Activated CD8-positive, alpha-beta memory T cell treated with anti-CD3 and anti-CD28 coated beads, Interleukin-2, amount 50 U/mL, for 1 hour (primary cell): Measurements from ENCODE around the gene SNAI1.
"Not testable (repeated sequence)": the region's sequence is repeated elsewhere in the genome, so short reads cannot be mapped to it uniquely, and the experiment has no call there.

Experiments
- DNase-seq: peaks from one replicate; pipeline ENCODE4 v3.0.0-alpha.2; 2020; ENCODE audit errors: extremely low read depth

SNAI1 gene

DNA sequence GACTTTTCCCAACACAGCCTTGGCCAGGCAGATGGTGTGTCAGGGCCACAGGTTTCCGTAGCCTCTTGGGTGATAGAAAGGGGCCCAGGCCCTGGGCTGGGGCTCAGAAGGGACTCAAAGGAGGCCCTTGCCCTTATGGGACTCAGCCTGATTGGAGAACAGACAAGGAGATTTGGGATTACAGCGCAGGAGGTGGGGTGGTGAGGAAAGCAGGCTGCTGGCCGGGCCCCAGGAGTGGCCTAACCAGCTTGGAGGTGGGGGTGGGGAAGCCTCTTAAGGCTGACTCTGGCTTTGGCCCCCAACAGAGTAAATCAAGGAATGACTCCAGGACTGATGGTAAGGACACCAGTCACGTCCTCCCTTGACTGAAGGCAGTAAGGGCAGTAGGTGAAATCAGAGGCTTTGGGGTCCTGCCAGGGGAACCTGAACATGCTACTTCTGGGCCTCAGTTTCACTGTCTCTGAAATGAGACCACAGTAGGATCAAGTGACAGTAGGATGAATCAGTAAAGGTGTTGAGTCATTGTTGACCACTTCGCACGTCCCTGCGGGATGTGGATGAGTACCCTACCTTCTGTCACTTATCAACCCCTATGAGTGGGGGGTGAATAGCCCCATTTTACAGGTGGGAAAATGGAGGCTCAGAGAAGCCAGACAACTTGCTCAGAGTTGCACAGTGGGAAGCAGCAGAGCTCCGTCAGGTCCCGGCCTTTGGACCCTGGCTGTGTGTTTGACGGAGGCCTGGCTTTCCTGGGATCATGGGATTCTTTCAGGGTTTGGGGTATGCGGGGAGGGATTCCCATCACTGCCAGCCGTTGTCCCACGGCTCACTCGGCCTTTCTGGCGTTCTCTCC lies 4.5 kb downstream of the SNAI1 start:
- DNase-seq = no peak

DNA sequence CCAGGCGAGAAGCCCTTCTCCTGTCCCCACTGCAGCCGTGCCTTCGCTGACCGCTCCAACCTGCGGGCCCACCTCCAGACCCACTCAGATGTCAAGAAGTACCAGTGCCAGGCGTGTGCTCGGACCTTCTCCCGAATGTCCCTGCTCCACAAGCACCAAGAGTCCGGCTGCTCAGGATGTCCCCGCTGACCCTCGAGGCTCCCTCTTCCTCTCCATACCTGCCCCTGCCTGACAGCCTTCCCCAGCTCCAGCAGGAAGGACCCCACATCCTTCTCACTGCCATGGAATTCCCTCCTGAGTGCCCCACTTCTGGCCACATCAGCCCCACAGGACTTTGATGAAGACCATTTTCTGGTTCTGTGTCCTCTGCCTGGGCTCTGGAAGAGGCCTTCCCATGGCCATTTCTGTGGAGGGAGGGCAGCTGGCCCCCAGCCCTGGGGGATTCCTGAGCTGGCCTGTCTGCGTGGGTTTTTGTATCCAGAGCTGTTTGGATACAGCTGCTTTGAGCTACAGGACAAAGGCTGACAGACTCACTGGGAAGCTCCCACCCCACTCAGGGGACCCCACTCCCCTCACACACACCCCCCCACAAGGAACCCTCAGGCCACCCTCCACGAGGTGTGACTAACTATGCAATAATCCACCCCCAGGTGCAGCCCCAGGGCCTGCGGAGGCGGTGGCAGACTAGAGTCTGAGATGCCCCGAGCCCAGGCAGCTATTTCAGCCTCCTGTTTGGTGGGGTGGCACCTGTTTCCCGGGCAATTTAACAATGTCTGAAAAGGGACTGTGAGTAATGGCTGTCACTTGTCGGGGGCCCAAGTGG lies 5.3 kb downstream of the SNAI1 start:
- DNase-seq = no peak

DNA sequence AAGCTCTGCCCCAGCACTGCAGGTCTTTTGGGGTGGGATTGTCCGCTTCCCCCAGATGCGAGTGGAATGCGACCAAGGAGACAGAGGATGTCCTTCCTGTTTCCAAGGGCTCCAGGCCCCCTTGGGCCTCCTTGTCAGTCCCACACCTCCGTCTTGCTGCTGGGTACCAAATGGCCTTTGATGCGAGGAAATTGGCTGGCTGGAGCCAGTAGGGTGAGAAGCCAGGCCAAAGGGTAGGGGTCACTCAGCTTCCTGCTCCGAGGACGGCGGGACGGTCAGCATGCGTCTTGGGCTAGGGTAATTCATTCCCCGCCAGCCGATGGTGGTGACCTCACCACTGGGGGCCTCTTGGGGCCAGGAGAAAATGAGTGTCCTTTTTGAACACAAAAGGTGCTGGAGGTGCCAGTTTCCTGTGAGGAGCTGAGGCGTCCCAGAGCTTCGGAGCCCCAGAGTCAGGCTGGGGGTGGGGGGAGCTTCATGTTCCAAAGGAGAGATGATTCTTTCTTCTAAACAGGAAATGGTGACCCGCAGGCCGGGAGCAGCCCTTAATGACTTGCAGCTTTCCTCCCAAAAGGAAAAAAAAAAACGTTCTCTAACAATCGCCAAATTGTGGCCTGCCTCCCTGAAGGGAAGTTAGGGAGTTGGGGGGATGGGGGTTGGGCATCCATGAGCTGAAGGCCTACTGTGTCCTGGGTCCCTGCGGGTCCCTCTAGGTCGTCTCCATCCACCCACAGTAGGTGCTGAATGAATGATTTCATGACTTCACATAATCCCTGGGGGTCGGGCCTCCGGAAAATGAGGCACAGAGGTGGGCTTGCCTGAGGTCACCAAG lies 6.7 kb downstream of the SNAI1 start:
- DNase-seq = no peak

DNA sequence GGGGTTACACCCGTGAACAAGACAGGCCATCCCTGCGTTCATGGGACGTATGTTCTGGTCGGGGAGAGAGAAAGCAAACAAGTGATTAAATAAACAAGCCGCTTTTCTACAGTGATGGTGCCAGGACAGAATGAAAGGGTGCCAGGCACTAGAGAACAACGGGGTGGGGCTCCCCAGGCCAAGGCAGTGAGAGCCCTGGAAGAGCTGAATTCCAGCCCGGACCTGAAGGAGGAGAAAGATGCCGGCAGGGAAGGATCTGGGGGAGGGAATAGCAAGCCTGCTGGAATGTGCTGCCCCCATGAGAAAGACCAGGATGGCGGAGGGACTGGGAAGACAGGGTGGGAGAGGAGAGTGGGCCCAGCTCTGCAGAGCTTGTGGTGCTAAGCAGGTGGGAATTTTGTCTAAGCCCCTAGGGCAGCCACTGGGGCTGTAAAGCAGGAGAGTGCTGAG lies 7.5 kb downstream of the SNAI1 start:
- DNase-seq = no peak

DNA sequence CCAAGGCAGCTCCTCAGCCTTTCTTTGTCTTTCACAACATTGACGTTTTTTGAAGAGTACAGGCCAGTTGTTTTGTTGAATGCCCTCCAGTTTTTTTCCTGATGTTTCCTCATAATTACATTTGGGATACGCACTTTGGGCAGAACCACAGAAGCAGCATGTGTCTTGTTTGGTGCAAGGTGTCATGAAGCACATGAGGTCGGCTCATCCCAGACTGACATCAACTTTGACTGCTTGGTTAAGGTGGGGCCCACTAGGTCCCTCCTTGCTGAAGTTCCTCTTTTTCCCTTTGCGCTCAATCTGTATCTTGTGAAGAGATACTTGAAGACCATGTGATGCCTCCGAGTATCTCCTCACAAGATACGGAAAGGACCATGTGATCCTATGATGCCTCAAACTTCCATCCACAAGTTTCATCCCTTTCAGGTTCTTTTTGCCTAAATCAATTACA lies 10.5 kb downstream of the SNAI1 start:
- no peak for DNase-seq

DNA sequence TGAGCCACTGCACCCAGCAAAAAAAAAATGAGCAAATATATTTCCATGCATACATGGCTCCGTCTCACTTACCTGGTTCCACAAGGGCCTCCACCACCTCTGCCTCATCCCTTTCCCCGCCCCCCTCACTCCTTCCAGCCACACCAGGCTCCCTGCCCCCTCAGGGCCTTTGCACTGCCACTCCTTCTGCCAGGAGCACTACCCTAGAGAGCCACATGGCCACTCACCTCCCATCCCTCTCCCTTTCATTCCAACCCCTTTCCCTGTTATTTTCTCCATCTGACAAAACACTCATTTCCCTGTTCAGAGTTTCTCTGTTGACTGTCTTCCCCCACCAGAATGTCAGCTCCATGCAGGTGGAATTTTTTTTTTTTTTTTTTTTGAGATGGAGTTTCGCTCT lies 12.8 kb downstream of the SNAI1 start:
- no peak for DNase-seq

DNA sequence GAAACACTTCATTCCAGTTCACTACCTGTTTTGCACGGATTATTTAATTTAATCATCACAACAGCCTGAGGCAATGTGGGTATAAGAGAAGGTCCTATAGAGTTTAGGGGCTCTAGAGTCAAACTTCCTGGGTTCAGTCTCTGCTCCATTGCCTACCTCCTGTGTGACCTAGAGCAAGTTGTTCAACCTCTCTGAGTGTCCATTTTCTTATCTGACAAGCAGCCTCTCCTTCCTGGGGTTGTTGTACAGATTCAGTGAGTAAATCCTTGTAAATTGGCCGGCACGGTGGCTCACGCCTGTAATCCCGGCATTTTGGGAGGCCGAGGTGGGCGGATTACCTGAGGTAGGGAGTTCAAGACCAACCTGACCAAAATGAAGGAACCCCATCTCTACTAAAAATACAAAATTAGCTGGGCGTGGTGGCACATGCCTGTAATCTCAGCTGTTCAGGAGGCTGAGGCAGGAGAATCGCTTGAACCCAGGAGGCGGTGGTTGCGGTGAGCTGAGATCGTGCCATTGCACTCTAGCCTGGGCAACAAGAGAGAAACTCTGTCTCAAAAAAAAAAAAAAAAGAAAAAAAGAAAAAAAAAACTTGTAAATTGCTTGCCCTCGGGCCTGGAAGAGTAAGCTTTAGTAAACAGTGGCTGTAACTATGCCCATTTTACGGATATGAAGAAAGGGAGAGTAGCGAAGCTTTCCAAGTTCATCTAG lies 15.9 kb downstream of the SNAI1 start:
- not testable (repeated sequence) for DNase-seq

DNA sequence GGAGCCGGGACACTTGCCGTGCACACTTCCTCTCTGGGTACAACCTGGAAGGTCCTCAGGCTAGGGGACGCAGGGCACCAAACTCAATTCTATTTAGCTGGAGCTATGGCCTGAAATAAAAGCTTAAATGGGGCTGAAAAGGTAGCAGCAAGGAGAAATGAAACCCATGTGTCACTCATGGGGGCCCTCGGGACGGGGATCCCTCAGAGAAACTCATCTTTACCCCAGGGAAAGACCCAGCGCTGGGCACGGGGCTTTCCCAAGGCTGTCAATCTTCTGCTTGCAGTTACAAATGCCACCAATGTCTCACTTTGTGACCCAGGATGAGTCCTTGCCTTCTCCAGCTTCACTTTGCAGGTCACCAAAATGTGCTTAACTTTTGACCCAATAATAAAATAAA lies 16.5 kb downstream of the SNAI1 start:
- DNase-seq = no peak

DNA sequence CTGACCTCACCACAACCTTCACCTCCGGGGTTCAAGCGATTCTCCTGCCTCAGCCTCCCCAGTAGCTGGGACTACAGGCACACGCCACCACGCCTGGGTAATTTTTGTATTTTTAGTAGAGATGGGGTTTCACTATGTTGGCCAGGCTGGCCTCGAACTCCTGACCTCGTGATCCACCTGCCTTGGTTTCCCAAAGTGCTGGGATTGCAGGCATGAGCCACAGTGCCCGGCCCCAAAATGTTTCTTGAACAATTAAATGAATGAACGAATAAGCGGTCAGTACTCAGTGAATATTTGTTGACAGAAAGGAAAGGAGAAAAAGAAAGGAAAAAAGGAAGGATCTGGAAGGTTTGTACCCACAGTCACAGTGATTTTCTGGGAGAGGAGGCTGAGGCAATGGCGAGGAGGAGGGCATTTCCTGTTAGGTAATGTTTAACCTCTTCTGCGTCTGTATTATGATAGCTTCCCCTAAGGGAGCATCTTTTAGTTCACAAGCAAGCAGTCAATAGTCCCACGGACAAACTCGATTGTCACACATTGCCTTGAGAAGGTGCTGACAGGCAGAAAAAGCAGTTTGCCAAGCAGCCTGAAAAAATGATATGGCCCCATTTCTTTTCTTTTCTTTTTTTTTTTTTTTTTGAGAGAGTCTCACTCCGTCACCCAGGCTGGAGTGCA lies 17.9 kb downstream of the SNAI1 start:
- DNase-seq = not testable (repeated sequence)

DNA sequence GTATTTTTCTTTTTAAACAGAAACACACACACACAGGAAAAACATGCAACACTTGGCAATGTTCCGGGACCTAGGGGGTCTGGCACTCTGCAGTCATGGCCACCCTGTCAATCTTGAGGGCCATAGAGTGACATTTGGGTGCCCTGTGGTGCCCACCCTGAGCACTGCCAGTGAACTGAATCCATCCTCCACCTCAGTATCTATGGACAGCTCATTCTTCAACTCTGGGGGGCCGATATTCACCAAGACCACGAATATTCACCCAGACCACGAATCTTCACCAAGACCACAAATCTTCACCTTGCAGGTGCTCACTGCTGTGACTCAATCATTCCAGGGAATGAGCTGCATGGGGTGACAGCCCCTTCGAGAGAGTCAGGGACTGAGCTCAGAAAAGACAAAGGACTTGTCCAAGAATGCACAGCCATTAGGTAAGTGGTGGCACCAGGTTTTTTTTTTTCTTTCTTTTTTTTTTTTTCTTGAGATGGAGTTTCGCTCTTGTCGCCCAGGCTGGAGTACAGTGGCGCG lies 19.1 kb downstream of the SNAI1 start:
- no peak for DNase-seq

DNA sequence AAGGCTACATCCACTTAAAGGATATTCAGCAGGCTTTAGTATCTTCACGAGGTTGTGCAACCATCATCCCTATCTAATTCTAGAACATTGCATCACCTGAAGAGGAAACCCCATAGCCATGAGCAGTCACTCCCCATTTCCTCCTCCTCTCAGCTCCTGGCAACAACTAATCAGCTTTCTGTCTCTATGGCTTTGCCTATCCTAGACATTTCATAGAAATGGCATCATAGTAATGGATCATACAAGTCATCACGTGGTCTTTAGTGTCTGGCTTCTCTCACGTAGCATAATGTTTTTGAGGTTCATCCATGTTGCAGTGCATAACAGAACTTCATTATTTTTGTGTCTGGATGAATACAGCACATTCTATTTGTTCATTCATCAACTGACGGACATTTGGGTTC lies 20.5 kb downstream of the SNAI1 start:
- DNase-seq = no peak

DNA sequence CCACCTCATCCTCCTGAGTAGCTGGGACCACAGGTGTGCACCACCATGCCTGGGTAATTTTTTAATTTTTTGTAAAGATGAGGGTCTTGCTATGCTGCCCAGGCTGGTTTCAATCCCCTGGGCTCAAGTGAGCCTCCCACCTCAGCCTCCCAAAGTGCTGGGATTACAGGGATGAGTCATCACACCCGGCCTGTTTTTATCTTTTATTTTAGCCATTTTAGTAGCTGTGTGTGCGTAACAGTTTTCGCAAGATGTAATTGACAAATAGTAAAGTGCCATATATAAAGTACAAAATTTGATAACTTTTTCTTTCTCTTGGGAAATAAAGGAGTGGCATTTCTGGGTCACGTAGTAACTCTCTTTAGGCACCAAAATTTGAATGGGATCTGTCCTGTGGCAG lies 21.4 kb downstream of the SNAI1 start:
- no peak for DNase-seq

DNA sequence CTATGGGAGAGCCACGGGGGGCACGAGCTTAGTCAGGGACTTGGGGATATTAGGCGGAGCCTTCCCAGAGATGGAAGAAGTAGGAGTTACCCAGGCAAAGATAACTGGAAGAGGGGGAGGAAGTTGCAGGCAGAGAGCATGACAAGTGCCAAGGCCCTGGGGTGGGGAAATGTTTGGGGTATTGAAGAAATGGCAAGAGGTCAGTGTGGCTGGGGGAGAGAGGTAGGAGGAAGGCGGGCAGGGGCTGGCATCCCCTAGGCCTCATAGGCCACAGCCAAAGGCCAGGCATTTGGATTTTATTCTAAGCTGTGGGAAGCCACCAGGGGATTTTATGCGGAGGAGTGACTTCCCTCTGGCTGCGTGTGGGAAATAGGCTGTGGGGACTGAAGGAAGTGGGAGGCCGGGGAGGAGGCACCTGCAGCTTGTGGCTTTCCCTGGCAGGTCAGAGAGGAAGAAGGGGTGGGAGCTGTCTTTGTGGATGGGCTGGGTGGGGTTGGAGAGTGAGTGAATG lies 22.7 kb downstream of the SNAI1 start:
- no peak for DNase-seq

DNA sequence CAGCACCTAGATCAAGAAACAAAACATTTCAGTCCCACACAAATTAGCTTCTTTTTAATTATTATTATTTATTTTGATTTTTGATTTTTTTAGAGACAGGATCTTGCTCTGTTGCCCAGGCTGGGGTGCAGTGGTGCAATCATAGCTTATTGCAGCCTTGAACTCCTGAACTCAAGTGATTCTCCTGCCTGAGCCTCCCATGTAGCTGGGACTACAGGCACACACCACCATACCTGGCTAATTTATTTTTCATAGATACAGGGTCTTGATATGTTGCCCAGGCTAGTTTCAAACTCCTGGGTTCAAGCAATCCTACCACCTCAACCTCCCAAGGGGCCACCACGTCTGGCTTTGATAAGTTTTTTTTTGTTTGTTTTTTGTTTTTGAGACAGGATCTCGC lies 24.6 kb downstream of the SNAI1 start:
- no peak for DNase-seq

DNA sequence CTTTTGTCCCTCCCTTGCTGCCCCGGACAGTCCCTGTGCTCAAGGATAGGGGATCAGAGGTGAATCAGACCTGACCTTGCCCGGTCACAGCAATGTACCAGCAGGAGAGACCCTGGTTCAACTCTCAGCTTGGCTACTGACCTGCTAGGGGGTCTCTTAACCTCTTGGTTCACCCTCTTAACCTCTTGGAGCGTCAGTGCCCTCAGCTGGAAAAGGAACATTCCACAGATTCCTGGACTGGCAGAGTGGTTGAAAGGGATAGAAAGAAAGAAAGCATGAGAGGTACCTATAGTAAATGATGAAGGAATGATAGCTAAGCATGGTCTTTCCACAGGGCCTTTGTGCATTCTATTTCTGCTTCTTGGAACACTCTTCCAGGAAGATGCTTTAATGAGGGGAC lies 25.2 kb downstream of the SNAI1 start:
- DNase-seq = no peak

DNA sequence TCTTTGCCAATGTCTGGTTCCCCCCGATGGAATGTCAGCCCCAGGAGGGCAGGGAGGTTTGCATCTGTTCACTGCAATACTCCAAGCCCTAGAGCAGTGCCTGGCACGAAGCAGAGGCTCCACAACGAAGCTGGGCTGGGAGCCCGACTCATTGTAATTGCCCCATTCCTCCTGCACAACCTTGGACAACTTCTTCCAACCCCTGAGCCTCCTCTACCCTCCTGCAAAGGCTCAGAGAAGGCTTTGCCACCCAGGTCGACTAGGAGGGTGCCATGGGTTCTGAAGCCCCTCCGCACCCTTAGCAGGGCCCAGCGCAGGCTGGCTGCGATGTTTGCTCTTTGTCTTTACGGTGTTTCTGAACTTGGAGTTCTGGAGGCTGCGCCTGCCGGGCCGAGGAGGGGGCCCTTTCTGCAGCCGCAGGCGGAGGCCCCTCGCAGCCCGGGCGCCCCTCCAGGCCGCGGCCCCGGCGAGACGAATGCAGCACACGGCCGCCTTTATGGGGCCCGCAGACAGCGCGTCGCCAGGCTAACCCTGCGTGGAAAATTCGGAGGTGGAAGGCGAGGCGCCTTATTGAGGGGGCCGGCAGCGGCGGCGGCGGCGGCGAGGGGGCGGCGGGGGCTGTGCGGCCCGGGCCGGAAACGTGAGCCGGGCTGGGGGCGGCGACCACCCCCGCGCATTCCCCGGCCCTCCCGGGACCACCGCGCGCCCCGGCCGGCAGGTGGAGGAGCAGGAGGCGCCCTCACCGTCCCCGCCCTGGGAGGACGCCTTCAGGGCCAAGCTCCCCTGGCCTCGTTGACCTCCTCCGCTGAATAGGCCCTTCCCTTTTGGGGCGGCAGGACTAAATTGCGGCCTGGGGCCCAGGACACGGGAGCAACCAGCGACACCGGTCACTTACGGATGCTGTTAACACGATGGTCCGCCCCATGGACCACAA lies 27.0 kb downstream of the SNAI1 start:
- no peak for DNase-seq

DNA sequence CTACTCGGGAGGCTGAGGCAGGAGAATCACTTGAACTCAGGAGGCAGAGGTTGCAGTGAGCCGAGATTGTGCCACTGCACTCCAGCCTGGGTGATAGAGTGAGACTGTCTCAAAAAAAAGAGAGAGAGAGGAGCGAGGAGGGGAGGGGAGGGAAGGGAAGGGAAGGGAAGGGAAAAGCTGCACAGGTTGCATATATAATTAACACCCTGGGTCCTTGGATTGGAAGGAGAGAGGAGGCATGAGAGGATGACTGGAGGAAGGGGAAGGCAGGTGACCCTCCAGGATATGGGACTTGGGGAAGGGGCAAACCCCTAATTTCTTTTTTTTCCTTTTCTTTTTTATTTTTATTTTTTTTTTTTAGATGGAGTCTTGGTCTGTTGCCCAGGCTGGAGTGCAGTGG lies 28.8 kb downstream of the SNAI1 start:
- not testable (repeated sequence) for DNase-seq

DNA sequence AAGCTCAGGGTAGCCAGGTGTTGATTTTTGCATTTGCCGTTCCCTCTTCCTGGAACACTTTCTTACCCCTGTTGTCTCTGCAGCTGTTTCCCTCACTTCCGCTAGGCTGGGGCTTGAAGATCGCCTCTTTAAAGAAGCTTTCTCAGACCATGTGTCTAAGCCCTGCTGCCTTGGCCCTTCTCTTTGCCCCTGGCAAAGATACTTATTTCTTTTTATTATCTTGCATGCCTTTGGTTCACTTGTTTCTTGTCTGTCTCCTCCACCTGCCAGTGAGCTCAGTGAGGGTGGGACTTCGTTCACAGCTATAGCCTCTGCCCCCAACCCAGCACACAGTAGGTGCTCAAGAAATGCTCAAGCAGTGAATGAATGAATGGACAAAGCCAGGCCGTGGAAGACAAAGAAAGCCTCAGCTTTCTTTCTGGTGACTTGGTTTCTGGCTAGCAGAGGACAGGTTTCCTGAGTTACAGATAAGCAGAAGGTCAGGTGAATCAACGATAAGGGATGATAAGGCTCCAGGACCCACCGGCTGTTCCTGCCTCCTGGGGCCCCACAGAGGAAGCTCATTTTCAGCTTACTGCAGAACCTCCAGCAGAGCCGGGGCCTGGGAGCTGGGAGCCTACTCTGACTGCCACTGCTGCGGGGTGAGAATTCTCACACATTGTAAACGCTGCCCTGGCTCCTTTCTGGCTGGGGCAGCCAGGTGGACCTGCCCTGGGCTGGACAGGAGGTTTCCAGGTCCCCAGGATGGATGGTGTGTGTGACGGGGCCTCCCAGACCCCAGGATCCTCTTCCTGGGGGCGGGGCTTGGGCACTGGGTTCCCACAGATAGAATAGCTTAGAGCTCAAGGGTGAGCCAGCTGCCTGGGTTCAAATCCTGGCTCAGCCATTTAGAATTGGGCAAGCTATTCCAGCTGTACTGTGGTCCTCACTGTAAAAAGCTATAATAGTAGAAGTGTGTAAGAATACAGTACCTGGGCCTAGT lies 29.8 kb downstream of the SNAI1 start:
- DNase-seq = no peak
